OCI-LY1 (cell line): ENCODE measurements around the gene GYPA.

Experiments
- CTCF ChIP-seq: fragments of 200-600 bp; sonication (generic), shearing (Covaris generic); IDR thresholded peaks from 2 replicates; pipeline ENCODE4 v1.5.1; 2017; ENCODE audit warnings: mild to moderate bottlenecking, antibody characterized with exemption, low read length, moderate library complexity, mixed read lengths
- EZH2 ChIP-seq: fragments of 200-600 bp; sonication (generic), shearing (Covaris generic); IDR thresholded peaks from 2 replicates; pipeline ENCODE4 v1.8.0; 2017; ENCODE audit warnings: borderline replicate concordance, mixed run types, mild to moderate bottlenecking, antibody characterized with exemption, low read length, moderate library complexity, mixed read lengths

GRCh38 chr4:144141493-144141892, 975 bp upstream of the GYPA start:
- TF ChIP-seq CTCF (no peak), EZH2 (no peak)
